COLO668 (cell line): ENCODE measurements around the gene OSBPL7.

ENCODE experiments used
- DNase-seq: peaks from one replicate; lab custom pipeline; 2025; ENCODE audit not compliant: unreplicated experiment; lab: John Stamatoyannopoulos, UW

OSBPL7 gene

DNA sequence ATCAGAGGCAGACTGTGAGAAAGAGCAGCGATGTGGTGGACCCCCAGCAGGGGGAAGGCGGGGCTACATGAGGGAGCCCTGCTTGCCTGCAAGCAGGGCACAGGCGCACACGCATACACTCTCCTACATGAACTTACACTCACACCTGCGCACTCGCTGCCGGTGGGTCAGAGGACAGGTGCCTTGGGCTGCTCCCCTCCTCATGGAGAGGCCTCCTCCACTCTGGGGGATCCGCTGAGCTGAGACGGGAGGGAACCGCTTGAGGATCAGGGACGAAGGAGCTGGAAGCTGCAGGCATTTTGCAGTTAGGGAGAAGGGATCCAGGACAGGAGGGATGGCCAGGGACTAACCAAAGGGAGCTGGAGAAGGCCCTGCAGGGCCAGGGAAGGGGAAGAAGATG, 14.2 kb downstream of the OSBPL7 start:
- DNase-seq: no peak

DNA sequence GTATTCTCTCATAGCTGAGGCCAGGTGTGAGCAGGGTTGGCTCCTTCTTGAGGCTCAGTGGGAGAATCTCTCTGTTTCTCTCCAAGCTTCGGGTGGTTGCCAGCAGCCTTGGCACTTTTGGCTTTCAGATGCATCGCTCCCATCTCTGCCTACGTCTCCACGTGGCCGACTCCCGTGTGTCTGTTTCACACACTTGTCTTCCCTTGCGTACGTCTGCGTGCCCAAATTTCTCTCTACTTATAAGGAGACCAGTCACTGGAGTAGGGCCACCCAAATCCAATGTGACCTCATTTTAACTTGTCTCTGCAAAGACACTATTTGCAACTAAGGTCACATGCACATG, 14.7 kb downstream of the OSBPL7 start:
- DNase-seq: no peak

DNA sequence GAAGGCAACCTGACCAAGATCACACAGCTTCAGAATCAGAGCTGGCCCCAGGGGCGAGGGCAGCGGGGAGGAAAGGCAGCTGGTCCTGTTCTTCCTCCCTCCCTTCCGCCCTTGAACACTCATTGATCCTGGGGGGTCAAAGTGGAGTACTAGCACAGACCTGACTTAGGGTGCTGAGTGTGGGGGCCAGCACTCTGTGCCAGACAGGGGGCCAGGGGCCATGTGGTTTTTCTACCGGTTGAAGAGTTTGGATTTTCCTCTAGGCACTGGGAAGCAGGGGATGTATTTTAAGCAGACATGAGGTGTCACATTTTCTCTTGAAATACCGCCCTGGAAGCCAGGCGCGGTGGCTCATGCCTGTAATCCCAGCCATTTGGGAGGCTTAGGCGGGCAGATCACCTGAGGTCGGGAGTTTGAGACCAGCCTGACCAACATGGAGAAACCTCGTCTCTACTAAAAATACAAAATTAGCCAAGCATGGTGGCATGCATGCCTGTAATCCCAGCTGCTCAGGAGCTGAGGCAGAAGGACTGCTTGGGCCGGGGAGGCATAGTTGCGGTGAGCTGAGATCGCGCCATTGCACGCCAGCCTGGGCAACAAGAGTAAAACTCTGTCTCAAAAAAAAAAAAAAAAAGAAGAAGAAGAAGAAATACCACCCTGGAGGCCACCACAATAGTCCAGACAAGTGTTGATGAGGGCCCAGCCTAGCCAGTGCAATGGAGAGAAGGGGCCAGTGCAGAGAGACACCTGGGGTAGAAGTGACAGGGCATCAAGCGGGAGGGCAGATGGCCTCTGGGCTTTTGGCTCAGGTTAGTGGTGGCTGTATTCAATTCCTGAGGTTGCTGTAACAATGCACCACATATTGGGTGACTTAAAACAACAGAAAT, 15.3 kb downstream of the OSBPL7 start:
- no peak for DNase-seq

DNA sequence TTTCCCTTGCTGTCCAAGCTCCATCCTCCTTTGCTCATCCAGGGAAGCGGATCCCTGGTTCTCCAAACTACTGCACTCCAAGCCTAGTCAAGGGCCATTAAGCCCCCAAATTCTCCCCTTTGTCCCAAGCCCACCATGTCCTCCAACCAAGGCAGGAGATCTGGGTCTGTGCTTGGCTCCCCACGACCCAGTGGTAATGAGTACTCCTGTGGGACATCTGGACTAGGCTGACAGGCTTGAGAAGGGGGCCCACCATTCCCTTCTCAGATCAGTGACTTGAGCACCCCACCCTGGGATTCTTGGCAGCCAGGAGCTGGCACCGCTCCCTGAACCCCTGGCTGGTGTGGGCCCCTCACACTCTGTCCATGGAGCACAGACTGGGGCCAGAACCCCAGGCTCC, 17.1 kb downstream of the OSBPL7 start:
- DNase-seq: no peak

DNA sequence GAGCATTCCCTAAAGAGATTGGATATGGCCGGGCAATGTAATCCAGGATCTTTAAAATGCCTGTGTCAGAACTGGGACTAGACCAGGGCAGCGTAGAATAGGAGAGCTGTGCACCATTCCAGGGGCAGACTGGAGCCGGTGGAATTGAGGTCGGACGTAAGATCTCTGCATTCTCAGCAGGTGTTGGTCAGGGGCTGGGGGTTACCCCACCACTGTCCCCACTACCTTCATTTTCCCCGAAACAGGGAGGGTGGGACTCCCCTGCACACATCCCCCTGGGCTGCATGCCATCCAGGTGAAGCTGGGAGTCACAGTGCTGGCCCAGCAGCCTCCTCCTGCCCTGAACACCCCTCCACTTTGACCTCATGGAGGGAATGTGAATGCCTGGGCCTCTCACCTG, 17.8 kb downstream of the OSBPL7 start:
- no peak for DNase-seq

DNA sequence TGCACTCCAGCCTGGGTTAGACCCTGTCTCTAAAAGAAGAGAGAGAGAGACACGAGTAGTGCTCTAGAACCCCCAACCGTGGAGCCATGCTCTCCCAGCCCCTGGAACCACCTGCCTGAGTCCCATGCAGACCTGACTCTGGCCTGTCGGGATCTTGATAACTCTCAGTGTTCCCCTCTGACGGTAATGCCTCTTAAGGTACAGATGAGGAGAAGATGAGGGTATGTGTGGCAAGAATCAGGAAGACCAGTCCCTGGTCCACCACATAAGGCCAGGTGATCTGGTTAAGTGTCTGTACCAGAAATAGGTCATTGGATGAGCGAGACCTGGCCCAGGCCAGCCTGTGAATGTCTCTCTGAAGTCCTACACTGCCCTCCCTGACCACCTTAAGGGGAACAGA, 18.4 kb downstream of the OSBPL7 start:
- no peak for DNase-seq

DNA sequence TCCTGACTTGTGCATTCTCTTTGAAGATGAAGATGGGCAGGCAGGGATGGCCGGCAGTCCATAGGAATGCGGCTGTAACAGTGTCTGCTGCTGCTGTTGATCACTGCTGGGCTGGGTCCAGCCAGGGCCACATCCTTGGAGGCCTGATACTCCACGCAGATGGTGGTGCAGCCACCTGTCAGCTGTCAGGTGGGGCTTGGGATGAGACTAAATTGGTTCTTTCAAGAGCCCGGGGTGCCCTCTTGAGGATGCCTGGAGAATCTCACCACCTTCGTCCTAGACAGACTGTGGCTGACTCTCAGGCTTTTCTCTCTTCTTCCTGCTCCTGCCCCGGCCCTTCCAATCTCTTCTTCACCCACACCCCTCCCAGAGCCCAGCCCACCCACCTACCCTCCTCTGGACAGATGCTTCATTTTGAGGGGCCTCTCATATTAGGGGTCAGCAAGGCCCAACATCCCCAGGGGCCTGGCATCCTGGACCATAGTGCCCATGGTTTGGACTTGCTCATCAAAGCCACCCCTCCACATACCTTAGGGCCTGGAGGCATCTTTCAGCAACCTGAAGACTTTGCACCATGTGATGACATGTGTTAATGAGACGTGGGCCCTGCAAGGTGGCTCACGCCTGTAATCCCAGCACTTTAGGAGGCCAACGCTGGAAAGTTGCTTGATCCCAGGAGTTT, 19.1 kb downstream of the OSBPL7 start:
- DNase-seq: peak; percentile 63

DNA sequence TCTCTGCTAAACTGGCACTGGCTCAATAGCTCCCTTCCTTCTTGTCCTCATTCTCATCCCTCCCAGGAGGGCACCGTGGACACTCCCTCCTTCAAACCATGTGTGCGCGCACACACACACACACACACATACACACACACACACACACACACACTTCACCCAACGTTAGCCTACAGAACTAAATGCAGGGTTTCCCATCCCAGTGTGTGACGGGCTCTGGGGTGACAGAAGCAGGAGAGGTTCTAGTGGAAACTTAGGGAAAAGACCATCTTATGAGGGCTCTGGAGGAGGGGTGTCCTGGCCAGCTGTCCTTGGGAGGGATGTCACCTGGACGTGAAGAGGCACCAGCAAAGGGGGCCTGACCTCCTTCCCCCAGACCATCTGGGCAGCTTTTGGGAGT, 19.7 kb downstream of the OSBPL7 start:
- DNase-seq: no peak

DNA sequence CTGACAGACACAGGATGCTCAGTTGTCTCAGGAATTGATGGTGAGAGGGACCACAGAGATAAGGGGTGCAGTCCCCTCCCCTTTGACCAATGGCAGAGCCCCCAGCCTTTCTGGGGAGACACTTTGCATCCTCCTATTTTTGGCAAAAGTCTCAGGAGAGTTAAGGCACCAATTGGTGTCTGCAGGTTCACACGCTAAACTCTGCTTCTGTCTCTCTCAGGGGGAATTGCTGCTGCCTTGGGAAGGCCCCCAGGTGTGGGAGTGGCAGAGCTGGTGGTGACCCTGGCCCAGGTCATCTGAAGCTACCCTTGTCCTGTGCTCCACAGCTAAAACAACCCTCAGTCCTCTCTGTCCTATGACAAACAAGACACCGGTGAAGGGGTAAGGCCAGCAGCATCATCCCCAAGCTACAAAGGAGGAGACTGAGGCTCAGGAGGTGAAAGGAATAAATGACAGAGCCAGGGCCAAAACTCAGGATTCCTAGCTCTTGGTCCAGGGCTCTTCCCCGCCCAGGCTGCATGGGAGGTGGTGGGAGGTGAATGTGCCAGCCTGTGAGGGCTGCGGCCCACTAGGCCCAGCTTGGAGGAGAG, 20.3 kb downstream of the OSBPL7 start:
- no peak for DNase-seq

DNA sequence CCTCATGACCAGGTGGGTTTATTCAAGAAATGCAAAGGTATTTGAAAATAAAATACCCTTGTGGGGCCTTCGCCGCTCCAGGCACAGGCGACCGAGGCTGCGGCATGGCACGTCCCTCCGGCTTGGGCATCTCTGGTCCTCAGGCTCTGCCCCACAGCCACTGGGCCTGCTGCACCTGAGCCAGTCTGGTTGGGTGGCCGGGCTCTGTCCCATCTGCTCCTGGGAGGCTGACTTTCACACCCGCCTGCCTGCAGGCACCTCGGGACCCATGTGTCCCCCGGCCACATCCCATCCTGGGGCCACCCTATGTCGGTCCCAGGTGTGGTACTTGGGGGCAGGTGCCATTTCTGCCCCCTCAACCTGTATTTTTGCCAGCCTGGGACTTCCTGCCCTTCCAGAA, 20.9 kb downstream of the OSBPL7 start:
- DNase-seq: no peak

DNA sequence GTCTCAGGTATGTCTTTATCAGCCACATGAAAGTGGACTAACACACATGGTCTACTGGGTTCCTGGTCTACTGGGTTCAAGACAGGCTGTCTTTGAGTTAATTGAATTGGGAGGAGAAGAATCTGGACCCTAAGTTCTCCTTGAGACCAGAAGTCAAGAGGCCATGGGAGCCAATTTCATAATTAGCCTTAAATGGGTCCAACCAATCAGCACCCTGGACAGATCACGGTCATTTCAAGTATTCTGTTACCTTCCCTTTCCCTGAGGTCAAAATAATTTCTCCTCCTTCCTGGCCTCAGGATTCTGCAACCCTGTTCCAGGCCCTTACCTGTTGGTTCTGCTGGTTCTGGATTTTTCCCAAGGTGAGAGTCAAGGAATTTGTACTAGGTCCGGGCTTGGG, 23.8 kb downstream of the OSBPL7 start:
- DNase-seq: no peak

DNA sequence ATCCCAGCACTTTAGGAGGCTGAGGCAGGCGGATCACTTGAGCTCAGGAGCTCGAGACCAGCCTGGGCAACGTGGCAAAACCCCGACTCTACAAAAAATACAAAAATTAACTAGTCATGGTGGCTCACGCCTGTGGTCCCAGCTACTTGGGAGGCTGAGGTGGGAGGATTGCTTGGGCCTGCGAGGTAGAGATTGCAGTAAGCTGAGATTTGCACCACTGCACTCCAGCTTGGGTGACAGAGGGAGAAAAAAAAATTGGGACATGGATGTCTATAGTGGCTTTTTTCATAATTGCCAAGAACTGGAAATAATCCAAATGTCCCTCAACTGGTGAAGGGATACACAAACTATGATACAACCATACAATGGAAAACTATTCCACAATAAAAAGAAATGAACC, 28.6 kb downstream of the OSBPL7 start:
- no peak for DNase-seq

DNA sequence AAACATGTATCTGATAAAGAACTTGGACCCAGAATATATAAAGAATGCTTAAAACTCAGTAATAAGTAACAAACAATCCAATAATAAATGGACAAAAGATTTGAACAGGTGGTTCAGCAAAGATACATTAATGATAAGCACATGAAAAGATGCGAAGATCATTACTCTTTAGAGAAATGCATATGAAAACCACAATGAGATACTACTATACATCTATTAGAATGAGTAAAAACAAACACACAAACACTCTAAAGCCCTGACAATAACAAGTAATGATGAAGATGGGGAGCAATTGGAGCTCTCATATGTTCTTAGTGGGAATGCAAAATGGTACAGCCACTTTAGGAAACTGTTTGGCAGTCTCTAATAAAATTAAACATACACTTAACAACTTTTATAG, 29.1 kb downstream of the OSBPL7 start:
- no peak for DNase-seq

DNA sequence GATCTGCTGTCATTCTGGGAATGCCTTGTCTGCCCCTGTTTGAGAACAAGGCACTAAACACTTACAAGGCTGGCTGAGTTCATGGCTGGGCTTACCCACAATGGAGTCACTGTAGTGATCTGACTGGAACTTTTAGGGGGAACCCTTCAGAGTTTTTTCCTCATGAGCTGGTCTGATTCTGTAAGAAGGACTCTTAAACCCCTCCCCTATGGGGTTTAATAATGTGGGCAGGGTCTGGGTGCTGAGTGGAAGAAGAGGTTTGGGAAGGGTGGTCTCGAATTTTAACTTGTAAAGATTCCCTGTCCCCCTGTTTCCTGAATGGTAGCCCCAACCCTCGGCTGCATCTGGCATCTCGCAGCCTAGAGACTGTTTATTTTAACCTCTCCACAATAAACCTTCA, 30.6 kb downstream of the OSBPL7 start:
- no peak for DNase-seq

DNA sequence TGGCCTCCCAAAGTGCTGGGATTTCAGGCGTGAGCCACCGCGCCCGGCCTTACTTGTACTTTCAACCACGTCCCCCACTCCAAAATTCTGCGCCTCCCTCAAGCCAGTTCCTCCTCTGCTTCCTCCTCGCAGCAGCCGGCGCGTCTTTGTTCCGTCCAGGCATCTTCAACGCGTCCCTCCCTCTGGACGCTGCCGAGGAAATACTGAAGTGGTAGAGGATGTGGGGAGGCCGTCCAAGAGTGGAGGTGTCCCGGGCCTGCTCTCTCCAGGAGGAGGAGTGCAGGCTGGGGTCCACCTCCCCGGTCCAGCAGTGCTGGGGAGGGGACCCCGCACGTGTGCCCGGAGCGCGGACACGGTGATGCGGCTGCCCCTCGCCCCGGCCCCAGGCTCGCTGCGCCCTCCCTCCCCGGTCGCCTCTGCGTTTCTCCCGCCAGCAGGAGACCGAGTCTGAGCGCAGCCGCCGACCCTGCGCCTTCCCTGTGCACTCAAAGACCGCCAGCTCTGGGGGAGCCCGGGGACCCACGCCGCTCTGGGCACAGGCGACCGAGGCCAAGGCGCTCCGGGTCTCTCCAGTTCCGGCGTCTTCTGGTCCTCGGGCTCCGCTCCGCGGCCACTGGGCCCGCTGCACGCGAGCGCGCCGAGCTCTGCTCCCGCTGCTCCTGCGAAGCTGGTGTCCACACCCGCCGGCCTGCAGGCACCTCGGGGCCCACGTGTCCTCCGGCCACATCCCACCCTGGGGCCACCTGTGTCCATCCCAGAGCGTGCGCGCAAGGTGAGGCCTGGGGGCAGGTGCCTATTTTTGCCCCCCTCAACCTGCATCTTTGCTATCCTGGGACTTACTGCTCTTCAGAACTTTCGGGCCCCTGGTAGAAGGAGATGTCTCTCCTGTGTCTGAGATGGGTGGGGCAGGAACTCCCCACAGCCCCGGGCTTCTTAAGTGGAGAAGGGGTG, 31.7 kb downstream of the OSBPL7 start:
- peak; percentile 31 for DNase-seq

DNA sequence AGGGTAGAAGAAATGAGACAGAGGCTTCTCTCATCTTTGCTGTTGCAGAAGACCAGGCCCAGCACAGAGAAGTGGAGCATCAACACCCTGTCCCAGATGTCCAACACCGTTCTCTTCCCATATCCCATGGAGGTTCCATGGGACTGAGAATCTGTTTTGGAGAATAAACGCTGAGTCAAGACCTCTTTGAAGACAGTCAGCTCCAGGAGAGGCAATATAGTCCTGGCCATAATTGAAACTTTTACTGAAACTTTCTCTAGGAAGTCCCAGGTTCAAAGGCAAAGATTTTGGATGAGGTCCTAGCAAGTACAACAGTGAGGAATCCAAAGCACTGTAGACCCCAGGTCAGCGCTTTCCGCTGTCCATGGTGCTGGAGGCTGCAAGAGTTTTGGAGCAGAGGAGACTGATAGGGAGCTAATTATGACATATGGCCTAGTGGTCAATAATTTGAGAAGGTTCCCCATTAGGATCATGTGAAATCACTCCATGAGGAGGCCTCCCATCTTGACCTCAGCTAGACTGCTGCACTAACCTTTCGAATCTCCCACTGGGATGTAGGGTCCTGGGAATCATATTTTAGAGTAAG, 36.0 kb downstream of the OSBPL7 start:
- no peak for DNase-seq

DNA sequence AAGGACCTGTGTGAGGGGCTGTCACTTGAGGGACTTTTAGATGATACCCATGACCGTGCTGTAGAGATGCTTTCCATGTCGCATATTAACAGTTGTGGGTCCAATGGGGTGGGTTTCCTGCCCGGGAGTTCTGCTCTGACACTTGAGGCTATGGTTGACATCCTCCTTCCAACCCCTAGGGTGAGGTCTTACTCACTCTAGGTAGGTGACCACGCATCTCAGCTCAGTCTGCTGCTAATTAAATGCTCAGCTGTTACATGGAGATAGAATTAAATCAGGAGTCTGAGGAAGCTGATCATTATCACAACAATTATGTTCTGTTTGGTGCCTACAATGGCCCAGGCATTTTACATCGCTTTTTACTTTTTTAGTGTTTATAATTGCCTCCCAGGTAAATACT, 40.2 kb downstream of the OSBPL7 start:
- no peak for DNase-seq

DNA sequence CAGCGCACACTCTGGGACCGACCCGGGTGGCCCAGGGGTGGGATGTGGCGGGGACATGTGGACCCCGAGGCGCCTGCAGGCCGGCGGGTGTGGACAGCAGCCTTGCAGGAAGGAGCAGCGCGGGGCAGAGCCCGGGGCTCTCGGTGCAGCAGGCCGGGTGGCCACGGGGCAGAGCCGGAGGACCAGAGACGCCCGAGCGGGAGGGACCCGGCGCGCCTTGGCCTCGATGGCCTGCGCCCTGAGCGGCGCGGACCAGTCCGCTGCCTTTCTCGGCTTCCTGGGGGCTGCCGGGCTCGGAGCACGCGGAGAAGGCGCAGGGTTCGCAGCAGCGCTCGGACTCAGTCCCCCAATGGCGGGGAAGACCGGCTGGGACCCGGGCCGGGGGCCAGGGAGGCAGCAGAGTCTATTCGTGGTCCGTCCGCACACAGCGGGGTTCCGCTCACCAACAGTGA, 43.4 kb downstream of the OSBPL7 start:
- no peak for DNase-seq

DNA sequence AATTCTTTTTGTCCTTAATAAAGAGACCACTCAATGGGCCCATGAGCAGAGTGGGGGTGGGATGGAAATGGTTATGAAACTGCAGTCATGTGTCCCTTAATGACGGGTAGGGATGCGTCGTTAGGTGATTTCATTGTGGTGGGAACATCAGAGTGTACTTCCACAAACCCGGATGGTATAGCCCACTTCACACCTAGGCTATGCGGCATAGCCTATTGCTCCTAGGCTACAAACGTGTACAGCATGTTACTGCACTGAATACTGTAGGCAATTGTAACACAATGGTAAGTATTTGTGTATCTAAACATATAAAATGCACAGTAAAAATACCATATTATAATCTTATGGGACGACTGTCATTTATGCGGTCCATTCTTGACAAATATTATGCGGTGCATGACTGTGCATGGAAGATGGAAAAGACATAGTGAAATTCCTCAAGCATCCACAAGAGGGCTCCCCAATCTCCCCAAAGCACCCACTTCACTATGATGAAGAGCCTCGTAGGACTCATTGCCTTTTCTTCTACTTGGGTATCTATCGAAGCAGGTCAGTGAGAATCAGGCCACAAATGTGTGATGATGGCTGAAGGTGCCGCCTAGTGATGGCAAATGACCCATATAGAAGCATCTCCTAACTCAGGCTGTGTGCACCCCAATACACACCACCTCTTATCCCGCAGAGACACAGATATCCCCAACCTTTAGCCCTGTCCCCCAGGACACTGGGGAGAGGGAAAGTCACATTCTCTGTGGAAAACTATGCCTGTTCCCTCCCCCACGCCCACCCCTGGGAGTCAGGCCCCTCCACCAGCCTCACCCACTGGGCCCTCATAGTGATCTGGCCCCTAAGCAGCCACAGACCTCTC, 45.0 kb downstream of the OSBPL7 start:
- DNase-seq: peak; percentile 8
